ENCODE results near the gene HOMER2.
"Not testable (repeated sequence)": the region's sequence is repeated elsewhere in the genome, so short reads cannot be mapped to it uniquely, and the experiment has no call there.

Gene HOMER2

DNA sequence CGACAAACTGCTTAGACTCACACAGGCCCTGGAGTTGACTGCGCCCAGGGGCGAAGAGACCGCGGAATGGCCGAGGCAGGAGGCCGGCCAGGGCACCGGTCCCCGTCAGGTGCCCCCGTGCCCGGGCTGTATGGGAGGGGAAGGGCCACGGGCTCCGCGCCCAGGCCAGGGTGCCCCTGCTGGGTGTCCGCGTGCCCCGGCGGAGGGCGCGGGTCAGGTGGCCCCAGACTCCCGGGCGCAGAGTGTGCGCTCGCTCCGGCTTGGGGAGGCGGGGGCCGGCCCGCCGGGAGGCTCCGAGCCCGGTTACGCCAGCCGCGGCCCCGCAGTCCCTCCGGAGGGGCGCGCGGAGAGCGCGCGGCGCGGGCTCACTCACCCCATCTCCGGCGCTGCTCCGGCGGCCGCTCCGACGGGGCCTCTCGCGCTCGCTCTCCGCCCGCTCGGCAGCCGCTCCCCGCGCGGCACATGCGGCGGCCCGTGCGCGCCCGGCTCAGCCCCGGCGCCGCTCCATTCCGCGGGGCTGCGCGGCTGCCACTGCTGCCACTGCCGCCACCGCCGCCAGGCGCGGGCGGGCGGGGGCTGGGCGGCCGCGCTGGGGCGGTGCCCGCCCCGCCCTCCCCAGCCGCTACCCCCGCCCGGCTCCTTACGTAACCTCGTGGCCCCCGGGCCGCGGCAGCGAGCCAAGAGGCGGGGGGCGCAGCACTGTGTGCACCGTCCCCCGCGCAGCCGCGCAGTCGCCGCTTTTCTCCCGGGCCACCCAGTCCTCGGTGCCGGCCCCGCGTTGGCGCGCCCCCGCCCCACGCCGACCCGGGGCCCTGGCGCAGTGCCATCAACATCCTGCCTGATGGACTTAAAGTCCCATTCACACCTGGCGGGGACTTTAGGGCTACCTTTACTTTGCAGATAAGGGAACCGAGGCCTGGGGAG, at the start of gene HOMER2:
HOMER2 (minus strand) TSS at position 563 of the 924 bp plus-strand sequence; CDS start at position 378, 185 bp downstream.
- DNase-seq: no peak

DNA sequence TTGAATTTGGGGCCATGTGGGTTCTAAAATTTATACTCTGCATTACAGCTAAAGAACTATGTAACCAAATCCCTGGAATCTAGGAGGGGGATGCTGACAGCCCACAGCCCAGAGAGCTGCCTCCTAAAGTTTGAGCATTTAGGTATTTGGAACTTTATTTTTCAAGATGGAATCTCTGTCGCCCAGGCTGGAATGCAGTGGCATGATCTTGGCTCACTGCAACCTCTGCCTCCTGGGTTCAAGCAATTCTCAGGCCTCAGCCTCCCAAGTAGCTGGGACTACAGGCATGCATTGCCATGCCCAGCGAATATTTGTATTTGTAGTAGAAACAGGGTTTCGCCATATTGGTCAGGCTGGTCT, 48.1 kb upstream of the HOMER2 start:
- not testable (repeated sequence) for DNase-seq

DNA sequence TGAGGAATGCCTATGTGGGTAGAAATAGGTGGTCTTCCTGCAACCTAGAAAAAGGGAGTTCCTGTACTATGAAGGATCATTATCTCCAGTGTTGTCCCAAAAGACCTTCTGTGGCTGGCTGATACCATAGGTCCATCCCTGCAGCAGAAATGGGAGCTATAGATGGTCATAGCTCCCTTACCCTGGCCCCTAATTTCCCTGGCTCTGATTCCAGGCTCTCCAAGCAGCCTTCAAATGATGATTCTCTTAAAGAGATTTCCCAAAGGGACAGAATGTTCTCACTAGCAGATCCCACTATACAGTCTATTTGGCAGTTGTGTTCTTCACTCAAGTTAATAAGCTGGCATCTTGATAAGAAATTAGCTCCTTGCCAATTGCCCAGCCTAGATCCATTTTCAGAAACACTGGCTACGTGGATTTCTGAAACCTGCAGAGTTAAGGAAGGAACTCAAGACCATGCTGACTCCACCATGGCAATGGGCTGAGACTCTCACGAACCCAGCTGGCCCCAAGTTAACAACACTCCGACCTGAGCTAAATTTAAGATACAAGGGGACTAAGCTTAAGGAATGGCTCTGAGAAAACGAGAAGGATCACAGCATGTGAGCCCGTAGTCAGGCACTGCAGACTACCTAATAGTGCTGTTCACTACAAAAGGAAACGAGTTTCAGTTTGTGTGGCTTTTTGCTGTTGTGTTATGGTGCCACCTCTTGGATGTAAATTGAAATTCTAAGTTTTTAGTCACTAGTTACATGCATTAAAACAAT, 47.6 kb upstream of the HOMER2 start:
- peak; percentile 86 for DNase-seq

GRCh38 chr15:82999426-82999825, 46.9 kb upstream of the HOMER2 start:
- no peak for DNase-seq

DNA sequence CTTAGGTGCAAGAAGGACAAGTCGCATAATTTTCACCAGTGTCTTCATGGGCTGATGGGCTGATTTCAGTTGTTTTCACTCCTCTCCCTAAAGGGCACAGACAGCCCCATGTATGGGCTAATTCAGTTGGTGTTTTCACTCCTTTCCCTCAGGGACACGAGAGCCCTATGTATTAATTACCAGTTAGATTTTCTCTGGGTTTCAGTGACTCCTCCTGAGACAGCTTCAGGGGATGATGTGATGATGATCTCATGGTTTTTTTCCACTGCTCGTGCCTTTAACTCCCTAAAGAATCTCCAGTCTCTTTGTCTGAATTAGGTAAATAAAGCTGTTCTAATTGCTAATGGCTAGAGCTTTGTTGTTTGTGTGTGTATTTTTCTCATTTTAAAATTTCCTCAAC, 43.4 kb upstream of the HOMER2 start:
- no peak for DNase-seq

DNA sequence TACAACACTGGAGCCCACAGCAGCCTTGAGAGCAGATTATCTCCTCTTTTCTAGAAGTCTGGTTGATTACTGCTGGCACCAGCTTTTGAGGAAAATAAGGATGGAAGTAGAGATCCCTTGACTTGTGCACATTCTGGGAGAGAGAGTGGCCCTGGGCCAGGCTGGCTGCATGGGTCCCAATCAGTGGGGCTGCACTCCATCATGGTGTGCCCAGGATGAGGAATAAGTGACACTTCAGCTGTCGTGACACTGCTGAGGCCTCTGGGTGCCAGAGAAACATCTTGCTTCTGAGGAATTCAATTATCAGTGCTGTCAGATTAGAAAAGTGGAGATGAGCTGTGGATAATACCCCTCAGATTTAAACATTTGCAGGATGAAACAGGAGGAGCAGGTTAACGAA, 42.6 kb upstream of the HOMER2 start:
- DNase-seq: no peak

GRCh38 chr15:82993144-82993543, 40.6 kb upstream of the HOMER2 start:
- DNase-seq: no peak

- DNase-seq: no peak
These were observed 40.0 kb upstream of the HOMER2 start for GRCh38 chr15:82992436-82992998.

DNA sequence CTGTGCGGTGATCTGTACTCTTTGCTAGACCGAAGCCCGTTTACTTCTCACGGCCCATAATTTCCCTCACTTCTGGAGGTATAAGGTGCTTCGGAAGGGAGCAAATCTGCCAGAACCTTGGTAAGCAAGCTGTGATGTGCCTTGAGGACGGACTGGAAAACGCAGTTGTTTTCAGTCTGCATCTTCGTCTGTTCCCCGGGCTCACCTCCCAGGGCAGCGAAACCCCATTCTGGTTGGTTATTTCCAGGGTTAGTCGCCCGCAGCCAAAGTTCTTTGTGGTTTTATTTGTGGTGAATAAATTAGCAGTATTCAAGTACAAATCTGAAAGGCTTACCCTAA, 33.9 kb upstream of the HOMER2 start:
- DNase-seq: no peak

- DNase-seq: peak; percentile 96
These were observed 33.3 kb upstream of the HOMER2 start, which contains the start of gene RAMAC for GRCh38 chr15:82985688-82986441. TSS of gene RAMAC (plus strand) at chr15:82986210. CDS start at chr15:82989019, 2,809 bp downstream.

DNA sequence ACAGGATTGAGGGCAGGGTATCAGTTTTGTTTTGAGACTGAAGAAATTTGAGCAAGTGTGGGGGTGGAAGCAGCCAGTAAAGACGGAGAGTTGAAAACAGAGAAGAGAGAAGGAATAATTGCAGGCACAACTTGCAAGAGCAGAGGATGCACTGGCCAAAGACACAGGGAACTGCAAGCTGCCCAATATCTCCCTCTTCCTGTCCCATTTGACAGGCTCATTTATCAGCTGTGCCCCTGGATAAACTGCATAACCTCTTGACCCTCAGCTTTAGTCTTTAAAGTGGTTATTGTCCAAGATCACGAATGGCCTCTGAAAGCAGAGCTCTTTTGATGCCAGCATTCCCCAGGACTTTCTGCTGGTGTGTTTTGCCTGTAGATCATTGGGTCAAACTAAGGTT, 28.5 kb upstream of the HOMER2 start:
- DNase-seq: no peak

- no peak for DNase-seq
These were observed 27.2 kb upstream of the HOMER2 start for GRCh38 chr15:82979726-82980125.

- no peak for DNase-seq
These were observed 25.9 kb upstream of the HOMER2 start for GRCh38 chr15:82978438-82978837.

DNA sequence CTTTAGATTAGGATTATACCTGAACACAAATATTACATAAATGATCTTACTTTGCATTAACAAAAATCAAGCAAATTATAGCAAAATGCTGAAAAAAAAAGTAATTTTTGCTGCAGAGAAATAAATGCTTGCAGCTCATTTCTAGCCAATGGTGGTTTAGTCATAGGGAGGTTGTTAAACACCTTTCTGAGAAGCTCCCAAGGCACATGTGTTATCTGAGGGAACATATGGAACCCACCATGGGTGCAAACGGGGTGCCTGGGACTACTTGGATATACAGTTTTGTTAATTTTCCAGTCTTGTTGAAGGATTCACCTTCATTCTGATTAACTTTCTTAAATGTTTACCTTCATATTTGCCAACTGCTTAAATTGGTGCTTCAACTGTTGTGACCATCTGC, 24.6 kb upstream of the HOMER2 start:
- DNase-seq: no peak

GRCh38 chr15:82972990-82973389, 20.5 kb upstream of the HOMER2 start:
- DNase-seq: no peak

DNA sequence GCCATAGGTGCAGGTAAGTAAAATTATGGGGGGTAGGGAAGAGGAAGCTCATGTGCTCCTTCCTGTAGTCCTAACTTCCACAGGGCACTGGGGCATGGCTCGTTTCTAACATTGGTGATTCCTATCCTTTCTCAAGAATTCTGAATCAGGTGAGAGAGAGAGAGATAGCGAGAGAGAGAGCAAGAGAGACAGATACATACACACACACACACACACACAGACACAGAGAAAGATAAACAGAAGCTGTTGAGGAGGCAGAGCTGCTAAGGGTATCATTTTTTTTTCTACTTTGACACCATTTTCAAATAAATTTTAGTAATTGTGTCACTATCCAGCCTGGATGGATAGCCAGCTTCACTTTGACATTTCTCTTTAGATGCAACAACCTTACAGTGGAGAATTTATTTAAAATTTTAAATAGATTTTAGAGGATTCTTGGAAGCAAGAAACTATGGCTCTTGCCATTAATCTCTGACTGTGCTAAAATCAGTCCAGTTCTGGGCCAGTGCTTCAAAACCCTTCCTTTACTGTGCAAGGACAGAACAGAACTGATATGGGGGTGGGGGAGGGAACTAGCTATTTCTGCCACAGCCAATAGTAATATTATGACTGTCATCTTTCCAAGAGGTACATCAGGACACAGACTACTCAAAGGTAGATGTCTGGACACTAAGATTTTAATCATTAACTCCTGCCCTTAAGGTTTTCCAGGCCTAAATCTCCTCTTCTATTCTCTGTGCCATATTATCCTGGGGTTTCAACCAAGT, 18.9 kb upstream of the HOMER2 start:
- no peak for DNase-seq

DNA sequence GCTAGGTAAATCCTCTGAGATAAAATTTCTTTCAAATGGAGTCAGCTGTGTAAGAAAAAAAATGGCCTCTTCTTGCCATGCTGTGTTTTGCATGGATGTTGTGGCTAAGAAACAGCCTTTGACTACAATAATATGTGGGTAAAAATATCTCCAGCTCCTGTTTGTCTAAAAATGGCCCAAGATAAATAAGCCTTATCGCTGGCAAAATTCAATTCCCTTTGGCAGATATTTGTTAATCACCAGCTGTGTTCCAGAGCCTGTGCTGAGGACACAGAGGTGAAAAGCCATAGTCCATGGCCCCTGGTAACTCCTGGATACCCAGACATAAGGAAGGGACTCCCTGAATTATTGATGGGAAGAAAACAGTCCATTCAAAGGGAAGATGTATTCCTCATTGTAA, 18.2 kb upstream of the HOMER2 start:
- DNase-seq: no peak

DNA sequence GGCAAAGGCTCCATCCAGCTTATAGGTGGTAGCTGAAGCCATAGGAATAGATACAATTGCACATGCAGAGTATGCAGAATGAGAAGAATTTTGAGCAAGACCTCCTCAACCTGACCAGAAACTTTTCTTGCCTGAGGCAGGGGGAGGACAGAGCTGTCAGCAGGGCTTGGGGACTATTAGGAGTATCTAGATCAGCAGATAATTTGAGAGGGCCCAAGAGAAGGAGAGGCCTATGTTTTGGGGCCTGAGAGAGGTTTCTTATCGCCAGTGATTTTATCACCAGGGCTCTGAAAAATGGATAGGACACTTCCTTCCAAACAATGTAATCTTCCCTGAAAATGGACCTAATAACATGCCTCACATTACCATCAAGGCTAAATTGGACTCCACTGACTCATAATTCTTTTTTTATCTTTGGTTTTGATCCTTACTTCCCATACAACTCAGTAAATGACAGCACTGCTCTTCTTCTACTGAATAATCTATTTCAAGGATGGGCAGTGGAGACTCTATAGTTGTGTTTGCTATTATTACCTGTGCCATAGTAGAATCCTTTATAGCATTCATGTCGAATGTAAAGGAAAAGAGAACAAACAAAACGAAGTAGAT, 17.7 kb upstream of the HOMER2 start:
- DNase-seq: no peak

DNA sequence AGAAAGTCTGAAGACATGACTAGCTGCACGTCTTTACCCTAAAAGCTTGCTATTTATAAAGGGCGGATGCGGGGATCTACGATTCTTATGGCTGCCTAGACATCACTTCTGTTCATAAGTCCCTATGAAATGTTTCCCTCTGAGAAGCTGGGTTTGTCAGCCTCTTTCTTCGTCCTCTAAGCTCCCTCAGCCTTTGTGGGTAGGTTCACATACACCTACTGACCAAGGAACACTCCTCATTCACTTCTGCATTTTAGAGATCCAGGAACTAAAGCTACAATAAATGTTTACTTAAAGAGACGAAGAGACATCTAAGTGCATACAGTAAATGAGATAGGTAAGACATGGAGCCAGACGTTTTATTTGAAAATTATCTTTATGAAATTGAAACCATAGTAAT, 16.8 kb upstream of the HOMER2 start:
- peak; percentile 12 for DNase-seq

DNA sequence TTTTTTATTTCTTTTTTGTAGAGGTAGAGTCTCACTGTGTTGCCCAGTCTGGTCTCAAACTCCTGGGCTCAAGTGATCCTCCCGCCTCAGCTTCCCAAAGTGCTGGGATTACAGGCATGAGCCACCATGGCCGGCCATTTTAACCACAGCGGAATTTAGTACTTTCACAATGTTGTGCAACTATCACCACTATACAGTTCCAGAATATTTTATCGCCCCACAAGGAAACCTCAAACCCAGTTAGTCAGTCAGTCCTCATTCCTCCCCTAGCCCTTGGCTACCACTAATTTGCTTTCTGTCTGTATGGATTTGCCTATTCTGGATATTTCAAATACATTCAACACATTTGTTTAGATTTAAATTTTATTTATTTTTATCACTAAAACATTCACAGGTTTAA, 15.5 kb upstream of the HOMER2 start:
- DNase-seq: no peak

- DNase-seq: peak; percentile 13
These were observed 14.2 kb upstream of the HOMER2 start for GRCh38 chr15:82966671-82967071.

DNA sequence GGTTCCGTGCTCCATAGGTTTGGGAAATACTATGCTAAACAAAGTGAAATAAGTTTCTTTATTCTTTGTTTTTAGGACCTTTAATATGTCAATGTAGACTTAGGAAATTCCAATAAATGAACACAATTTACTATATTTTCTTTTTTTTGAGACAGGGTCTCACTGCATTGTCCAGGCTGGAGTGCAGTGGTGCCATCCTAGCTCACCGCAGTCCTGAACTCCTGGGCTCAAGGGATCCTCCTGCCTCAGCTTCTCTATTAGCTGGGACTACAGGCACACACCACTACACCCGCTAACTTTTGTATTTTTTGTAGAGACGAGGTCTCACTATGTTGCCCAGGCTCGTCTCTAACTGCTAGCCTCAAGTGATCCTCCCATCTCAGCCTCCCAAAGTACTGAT, 12.4 kb upstream of the HOMER2 start:
- DNase-seq: no peak
